Measurements from ENCODE around the gene PSMB2.
"Not testable (repeated sequence)": the region's sequence is repeated elsewhere in the genome, so short reads cannot be mapped to it uniquely, and the experiment has no call there.

The PSMB2 gene

DNA sequence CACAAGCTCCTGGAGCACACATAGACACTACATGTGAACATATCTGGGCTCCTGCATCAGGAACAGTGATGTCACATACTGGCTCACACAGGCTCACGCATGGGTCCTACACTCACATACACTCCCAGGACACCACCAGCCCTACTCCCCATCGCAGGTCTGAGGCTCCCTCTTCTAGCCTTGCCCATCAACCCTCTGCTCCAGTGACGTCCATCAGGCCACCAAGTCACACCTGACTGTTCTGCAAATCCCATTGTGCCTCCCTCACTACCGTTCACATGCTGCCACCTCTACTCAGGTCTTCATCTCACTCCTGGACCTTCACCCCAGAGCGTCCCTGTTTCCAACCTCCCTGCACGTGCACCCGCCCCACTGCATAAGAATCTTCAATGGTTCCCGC is 50.1 kb downstream of the PSMB2 start:
- DNase-seq: no peak

DNA sequence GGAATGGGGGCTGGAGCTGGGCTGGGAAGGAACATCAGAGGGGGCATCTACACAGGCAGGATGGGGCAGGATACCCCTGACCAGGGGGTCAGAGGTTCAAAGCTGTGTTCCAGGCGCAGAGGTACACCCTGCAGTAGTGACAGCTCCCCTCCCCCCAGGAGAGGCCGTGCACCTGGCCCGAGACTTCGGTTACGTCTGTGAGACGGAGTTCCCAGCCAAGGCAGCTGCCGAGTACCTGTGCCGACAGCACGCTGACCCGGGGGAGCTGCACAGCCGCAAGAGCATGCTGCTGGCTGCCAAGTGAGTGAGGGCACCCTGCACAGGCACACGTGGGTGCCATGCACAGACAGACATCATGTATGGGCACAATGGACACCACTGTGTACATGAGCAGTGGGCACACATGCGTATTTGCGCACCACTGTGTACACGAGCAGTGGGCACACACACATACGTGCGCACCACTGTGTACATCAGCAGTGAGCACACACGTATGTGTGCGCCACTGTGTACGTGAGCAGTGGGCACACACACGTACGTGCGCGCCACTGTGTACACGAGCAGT is 50.8 kb downstream of the PSMB2 start:
- no peak for DNase-seq

DNA sequence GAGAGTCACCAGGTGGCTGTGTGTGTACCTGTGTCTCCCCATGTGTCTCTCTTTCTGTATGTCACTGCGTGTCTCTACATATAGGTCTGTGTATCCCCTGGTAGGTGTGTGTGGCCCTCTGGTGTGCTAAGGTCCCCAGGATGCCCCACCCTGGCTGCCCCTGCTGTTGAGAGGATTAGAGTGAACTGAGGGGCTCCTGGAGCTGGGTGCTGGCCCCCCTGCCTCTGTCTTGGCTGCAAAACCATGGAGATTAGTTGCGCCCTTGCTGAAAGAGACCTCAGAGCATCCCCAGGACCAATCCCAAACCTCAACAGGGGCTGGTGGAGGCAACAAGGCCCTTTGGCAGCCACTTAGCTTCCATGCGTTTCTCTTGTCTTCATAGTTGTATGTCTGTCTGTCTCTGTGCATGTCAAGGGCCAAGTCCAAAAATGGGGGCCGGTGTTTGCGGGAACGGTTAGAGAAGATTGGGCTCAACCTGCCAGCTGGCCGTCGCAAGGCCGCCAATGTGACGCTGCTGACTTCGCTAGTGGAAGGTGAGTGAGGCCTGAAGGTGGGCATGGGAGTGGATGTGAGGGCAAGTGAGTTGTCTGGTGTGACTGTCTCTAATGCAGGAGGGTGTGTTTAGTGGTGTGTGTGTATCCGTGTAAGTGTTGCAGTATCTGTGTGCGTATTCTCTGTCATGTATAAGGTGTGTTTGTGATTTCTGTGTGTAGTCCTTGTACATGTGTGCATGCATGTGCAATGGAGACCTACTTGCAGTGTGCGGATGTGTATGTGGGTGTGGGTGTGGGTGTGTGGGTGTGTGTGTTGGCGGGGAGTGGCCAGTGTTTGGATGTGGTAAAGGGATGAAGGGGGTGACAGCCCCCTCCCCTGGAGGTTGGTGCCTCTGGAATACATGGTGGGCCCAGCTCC is 51.6 kb downstream of the PSMB2 start:
- no peak for DNase-seq

DNA sequence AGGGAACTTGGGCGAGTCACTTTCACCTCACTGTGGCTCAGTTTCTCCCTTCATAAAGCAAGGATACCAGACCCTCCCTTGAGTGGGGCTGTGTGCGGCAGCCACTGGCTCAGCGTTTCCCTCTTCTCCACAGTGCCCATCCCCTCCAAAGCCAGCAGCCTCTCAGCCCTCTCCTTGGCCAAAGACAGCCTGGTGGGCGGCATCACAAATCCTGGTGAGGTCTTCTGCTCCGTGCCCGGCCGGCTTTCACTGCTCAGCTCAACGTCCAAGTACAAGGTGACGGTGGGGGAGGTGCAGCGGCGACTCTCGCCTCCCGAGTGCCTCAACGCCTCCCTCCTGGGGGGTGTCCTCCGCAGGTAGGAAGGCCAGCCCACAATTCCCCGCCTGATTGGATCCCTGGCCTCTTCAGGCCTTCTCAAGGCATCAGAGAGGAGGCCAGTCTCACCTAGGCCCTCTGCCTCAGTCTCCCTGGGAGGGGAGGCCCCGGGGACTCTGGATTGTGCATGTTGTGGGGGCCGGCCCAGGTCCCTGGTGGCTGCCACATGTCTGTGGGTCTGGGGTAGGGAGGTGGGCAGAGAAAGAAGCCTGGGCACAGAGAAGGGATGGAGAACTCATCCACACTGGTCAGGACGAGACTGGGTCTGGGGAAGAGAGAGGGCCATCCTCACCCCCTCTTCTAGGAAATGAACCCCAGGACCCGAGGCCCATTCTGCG is 53.0 kb downstream of the PSMB2 start:
- no peak for DNase-seq

DNA sequence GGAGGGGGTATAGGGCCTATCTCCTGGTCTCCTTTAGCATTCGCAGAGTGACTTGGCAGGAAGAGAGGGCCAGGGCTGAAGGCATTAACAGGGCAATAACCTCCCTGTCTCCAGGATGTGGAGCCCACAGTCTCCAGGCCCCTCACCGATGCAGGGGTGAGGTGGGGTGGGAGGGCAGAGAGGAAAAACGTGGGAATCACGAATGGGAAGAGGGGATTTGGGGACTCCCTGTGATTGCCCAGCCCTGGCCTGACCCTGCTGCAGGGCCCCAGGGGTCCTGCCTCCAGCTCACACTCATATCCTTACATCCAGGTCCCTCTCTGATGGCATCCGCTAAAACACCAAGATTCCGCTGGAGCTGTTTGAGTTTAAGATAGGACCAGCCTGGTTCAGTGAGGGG is 53.6 kb downstream of the PSMB2 start:
- no peak for DNase-seq

DNA sequence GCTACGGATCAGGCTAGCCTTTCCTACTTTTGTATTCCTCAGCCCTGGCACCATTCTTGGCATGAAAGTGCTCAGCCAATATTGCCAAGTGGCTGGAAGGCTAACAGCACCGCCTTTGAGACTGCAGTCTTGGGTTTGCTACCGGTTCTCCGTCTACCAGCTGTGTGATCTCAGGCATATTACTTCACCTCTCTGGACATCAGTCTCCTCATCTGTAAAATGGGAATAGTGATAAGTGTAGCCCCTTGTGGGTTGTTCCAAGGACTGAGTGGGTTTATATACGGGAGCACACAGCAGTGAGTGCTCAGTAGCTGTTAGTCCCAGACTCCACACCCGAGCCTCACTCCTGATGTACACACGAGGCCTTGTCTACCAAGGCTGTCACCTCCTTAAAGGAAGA is 54.5 kb downstream of the PSMB2 start:
- no peak for DNase-seq

DNA sequence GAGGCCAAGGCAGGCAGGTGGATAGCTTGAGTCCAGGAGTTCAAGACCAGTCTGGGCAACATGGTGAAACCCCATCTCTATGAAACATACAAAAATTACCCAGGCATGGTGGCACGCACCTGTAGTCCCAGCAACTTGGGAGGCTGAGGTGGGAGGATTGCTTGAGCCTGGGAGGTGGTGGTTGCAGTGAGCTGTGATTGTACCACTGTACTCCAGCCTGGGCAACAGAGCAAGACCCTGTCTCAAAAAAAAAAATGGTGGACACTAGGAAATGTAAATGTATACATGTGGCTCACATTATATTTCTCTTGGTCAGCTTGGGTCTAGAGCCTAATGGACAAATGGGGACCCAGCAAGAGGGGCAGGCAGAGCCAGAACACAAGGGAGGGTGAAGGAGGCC is 55.5 kb downstream of the PSMB2 start:
- not testable (repeated sequence) for DNase-seq

DNA sequence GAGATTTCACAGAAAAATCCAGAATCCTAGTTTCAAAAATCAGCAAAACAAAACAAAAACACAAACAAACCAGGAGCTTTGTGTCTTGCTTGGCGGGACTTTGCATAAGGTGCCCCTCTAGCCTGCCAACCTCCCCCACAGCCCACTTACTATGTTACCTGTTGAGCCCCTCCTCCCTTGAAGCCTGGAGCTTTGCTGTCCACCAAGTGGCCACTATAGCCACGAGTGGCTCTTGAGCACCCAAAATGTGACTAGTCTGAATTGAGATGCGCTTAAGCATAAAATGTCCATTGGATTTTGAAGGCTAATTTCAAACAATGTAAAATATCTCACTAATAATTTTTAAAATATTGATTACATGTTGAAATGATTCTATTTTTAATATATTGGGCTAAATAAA is 56.0 kb downstream of the PSMB2 start:
- no peak for DNase-seq

DNA sequence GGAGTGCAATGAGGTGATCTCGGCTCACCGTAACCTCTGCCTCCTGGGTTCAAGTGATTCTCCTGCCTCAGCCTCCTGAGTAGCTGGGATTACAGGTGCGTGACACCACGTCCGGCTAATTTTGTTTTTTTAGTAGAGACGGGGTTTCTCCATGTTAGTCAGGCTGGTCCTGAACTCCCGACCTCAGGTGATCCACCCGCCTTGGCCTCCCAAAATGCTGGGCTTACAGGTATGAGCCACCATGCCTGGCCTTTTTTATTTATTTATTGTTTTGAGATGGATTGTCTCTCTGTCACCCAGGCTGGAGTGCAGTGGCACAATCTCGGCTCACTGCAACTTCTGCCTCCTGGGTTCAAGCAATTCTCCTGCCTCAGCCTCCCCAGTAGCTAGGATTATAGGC is 59.7 kb downstream of the PSMB2 start:
- DNase-seq: not testable (repeated sequence)

DNA sequence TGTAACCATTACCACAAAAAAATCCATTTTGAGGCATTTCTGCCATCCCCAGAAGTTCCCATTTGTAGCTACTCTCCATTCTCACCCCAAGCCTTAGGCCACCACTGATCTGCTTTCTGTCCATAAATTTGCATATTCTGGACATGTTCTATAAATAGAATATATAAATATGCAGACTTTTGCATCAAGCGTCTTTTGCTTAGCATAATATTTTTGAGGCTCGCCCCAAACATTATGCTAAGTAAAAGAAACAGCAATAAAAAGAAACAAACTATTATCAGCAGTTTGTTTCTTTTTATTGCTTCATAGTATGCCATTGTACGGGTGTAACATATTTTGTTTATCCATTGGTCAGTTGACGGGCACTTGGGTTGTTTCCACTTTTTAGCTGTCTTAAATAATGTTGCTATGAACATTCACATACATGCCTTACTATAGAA is 60.4 kb downstream of the PSMB2 start:
- no peak for DNase-seq

DNA sequence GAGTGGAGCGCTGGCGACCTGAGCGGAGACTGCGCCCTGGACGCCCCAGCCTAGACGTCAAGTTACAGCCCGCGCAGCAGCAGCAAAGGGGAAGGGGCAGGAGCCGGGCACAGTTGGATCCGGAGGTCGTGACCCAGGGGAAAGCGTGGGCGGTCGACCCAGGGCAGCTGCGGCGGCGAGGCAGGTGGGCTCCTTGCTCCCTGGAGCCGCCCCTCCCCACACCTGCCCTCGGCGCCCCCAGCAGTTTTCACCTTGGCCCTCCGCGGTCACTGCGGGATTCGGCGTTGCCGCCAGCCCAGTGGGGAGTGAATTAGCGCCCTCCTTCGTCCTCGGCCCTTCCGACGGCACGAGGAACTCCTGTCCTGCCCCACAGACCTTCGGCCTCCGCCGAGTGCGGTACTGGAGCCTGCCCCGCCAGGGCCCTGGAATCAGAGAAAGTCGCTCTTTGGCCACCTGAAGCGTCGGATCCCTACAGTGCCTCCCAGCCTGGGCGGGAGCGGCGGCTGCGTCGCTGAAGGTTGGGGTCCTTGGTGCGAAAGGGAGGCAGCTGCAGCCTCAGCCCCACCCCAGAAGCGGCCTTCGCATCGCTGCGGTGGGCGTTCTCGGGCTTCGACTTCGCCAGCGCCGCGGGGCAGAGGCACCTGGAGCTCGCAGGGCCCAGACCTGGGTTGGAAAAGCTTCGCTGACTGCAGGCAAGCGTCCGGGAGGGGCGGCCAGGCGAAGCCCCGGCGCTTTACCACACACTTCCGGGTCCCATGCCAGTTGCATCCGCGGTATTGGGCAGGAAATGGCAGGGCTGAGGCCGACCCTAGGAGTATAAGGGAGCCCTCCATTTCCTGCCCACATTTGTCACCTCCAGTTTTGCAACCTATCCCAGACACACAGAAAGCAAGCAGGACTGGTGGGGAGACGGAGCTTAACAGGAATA is 64.0 kb downstream of the PSMB2 start:
- DNase-seq: no peak

DNA sequence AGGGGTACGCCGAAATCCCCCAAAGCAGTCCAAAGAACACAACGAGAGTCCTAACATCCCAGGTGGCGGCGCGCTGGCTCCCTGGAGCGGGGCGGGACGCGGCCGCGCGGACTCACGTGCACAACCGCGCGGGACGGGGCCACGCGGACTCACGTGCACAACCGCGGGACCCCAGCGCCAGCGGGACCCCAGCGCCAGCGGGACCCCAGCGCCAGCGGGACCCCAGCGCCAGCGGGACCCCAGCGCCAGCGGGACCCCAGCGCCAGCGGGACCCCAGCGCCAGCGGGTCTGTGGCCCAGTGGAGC is 64.6 kb downstream of the PSMB2 start:
- not testable (repeated sequence) for DNase-seq

DNA sequence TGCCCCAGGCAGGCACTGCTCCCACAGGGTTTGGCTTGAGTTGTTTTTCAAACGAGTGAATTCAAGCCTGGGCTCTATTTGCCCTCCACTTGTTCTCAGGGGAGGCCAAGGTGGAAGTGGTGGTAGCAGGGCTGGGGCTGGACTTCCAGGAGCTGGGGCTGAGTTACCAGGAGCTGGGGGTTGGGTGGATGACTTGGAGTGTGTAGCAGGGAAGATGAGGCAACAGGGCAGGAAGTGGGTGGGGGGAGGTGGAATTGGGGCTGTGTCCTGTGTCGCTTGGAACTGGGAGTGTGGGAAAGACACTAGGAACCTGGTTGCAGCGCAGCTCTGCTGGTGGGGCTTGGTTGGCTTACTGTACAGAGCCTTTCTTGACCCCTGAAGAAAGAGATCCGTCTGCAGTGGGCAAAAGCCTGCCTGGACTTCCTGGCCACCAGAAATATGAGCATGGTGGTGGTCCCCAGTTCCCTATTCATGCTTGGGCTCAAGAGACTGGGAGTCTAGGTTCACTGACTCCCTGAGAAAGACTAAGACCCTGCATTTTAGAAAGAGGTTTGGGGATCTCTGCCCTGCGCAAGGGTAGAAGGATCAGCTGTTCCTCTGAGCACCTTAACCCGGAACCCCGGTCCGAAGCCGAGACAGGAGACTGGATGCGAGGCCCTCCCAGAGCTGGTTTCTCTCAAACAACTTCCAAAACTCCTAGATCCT is 65.1 kb downstream of the PSMB2 start:
- DNase-seq: no peak

DNA sequence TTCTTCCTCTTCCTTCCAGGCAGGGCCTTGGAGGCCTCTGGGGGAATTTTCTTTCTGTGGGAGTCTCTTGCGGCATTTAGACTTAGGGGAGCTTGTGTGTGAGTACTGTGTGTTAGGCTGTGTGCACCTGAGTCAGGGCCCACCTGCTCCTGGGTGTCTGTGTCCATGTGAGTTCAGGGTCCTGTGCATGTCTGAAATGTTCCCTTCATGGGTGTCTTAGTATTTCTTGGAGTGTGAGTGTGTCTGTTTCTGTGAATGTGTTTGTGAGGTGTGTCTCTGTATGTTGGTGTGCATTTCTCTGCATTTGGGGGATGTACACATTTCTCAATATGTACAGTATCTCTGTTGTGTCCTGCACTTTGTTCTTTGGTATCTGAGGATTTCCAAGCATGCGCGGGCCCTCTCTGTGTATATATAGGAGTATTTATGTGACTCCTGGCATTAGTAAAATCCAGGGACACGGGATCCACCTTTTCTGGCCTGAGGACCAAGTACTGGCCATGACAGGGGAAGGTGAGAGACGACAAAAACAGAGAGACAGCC is 65.8 kb downstream of the PSMB2 start:
- no peak for DNase-seq

DNA sequence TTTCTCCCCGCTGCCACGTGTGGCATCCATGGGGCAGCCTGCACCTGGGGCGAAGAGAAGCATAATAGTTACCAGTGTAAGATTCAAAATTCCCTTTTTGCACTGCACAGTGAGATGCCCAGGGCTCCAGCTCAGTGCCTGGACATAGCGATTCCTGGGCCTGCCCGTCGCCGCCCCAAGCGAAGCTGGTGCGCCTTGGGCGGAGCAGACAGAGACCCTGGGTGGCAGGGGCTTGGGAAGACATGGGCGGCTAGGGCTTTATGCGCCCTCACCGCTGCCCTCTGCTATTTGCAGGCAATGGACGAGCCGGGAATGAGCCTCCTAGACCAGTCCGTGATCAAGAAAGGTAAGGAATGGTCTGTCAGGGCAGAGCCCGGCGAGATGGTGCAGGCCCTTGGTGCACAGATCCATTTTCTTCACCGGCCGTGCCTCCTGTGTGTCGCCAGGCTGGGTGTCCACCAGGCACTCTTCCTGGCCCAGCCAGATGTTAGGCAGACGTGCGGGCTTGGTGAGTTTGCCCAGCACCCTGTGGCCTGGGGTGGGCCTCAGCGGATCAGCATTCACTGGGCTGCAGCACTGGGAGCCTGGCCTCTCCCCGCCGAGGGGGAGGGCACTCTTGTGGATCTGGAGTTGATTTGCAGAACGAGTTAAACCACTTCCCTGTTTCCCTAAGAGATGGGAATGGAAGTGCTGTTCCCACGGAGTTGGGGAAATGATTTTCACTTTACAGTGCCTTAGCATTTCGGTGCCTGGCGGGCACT is 66.5 kb downstream of the PSMB2 start:
- no peak for DNase-seq

DNA sequence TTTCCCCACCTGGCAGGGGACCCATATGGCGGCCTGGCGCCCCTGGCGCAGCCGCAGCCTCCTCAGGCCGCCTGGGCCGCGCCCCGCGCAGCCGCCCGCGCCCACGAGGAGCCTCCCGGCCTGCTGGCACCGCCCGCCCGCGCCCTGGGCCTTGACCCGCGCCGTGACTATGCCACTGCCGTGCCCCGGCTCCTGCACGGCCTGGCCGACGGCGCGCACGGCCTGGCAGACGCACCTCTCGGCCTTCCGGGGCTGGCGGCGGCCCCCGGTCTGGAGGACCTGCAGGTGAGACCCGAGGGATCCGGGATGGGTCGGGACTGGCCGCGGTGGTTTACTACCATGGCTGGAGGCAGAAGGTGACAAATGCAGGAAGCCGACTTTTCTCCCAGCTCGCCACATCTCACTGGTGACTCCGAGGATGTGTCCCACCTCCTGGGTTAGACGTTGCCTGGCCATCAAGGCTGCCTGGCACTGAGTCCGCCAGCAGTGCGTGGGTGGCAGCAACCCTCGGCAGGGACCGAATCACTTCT is 67.1 kb downstream of the PSMB2 start:
- DNase-seq: no peak

DNA sequence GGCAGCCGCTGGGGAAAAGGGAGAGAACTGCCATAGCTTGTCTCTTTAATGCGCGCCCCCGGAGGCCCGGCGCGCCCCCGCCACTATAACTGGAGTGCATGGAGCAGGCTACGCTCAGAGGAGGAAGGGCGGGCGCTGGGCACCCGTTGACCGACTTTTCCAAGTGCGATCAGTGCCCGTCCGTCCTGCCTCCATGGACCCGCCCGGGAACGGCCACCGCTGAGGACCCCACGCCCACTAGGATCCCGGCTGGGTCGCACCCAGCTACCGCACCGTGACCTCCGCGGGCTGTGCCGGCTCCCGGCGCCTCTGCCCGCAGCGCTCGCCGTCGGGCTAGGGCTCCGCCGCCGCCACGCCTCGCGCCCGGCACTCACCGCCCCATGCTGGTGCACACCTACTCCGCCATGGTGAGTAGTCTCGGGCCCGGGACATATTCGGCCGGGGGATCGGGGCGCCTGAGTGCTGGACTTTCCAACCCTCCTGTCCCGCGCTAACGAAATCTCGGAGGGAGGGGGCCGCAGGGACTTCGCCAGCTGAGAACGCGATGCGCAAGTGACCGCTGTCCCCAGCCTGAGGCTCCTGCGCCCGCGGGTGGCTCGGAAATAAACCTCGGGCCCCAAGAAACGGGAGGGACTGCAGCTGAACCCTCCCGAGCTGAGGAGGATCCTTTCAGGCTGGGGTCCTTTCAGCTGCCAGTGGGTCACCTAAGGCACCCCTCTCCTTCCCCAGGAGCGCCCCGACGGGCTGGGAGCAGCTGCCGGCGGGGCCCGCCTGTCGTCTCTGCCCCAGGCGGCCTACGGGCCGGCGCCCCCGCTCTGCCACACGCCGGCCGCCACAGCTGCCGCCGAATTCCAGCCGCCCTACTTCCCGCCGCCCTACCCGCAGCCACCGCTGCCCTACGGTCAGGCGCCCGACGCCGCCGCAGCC is 67.9 kb downstream of the PSMB2 start, which contains the start of gene TFAP2E:
TSS of gene TFAP2E (plus strand) at position 117 of the 927 bp plus-strand sequence. CDS start at position 381, 264 bp downstream.
- DNase-seq: peak; percentile 51

DNA sequence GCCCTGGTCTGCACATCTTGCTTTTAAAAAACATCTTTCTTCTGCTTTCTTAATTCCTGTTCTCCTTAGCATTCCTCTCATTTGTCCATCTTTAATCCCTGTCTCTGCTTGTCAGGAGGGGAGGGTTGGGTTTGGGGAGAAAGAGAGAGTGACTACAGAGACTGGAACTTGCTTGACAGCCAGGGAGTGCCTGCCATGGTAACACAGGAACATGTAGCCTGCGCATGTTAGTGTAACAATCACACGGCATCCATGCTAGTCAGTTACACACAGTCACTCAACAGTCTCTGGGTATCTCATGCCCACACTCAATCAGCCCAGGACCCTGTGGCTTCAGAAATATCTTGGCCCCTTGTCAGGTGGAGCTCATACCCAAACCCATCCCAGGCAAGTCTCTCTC is 69.0 kb downstream of the PSMB2 start:
- no peak for DNase-seq

DNA sequence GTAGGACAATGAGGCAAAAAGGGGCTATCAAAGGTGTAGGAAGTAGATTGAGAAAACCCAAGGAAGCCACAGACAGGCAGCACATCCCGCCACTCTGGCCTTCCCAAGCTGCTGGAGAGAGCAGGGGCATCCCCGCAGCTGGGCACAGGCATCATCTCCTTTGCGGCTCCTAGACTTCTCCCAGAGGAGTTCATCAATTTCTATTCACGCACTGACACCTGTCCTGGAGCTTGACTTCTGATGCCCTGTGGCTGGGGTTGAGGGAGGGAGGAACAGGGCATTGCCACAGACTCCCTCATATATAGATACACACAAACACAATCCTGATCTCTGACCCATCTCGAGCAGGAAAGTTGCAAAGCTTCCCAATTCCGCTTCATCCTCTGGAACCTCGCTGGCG is 70.1 kb downstream of the PSMB2 start:
- DNase-seq: no peak
